ENCODE data around the gene CCDC17.

CCDC17 gene

GRCh38 chr1:45667321-45668111 is 43.7 kb upstream of the CCDC17 start:
- H3K4me2 ChIP-seq (ENCODE audit: low read length, poor library complexity, severe bottlenecking), result no peak overlapping the region
- H3K23ac ChIP-seq (ENCODE audit: low read length in 2 of 2), result no peak overlapping the region
- H2BK5ac ChIP-seq (ENCODE audit: low read depth, low read length, poor library complexity, severe bottlenecking), result no peak overlapping the region
- no peak overlapping the region for H4K91ac ChIP-seq (ENCODE audit: low read length)
- no peak overlapping the region for H3K4me3 ChIP-seq (ENCODE audit: insufficient read depth in 1 of 2, low read depth in 1 of 2, low read length in 2 of 2)
- H3K4ac ChIP-seq (ENCODE audit: low read depth in 1 of 2, low read length in 2 of 2), result no peak overlapping the region
- no peak overlapping the region for H3K9ac ChIP-seq (ENCODE audit: low read length)
- H4K8ac ChIP-seq (ENCODE audit: low read length), result no peak overlapping the region
- H3K27ac ChIP-seq (ENCODE audit: low read length, poor library complexity, severe bottlenecking), result no peak overlapping the region
- H3K14ac ChIP-seq (ENCODE audit: low read length in 2 of 2), result no peak overlapping the region
- no peaks in the 10 kb centered on the region for H3K79me1 ChIP-seq (replicated peaks; ENCODE audit: low read length, poor library complexity, severe bottlenecking)
- WGBS, result over 99% methylated on average over 6 of the region's 8 CpGs
- H2AK5ac ChIP-seq (ENCODE audit: low read length, severe bottlenecking), result no peak overlapping the region
- no peak overlapping the region for H2BK120ac ChIP-seq (ENCODE audit: low read depth, low read length)
- H2BK15ac ChIP-seq (ENCODE audit: low read depth, poor library complexity, severe bottlenecking), result no peak overlapping the region
- H2BK12ac ChIP-seq (ENCODE audit: low read length in 2 of 2), result no peak overlapping the region
- H3K27me3 ChIP-seq (ENCODE audit: control insufficient read depth in 1 of 2, insufficient read depth in 1 of 2, low read length in 2 of 2), result no peaks in the 10 kb centered on the region
- no peak overlapping the region for H3K18ac ChIP-seq (ENCODE audit: low read depth in 1 of 2, low read length in 2 of 2)
- H2AFZ ChIP-seq (ENCODE audit: low read depth, low read length), result no peak overlapping the region
- no peak for DNase-seq
- no peaks in the 10 kb centered on the region for H3K9me3 ChIP-seq (ENCODE audit: control insufficient read depth, low read length)
- peaks cover 4% of the 10 kb centered on the region for H3K4me1 ChIP-seq (ENCODE audit: control insufficient read depth, insufficient read depth, low read depth, low read length)
- peaks cover 5 to 9% of the 10 kb centered on the region in 2 experiments for H3K36me3 ChIP-seq (ENCODE audit: control insufficient read depth in 1 of 2, insufficient read depth in 2 of 2, low read depth in 1 of 2, low read length in 2 of 2)

DNA sequence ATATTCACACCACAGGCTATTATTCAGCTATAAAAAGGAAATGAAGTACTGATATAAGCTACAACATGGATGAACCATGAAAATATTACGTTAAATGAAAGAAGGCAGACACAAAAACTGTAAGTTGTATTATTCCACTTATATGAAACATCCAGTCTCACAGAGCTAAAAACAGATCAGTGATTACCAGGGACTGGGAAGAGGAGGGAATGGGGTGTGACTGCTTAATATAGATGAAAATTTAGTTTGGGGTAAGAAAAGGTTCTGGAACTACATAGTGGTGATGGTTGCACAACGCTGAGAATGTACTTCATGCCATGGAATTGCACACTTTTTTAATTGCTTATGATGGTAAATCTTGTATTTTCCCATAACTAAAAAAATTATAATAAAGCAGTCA is 43.0 kb upstream of the CCDC17 start:
- no peak overlapping the region for H2BK120ac ChIP-seq (ENCODE audit: low read depth, low read length)
- no peak overlapping the region for H3K4me2 ChIP-seq (ENCODE audit: low read length, poor library complexity, severe bottlenecking)
- H4K8ac ChIP-seq (ENCODE audit: low read length), result no peak overlapping the region
- WGBS, result no CpG with 5 or more reads among the region's 2 CpGs
- no peaks in the 10 kb centered on the region for H3K27me3 ChIP-seq (ENCODE audit: control insufficient read depth in 1 of 2, insufficient read depth in 1 of 2, low read length in 2 of 2)
- H3K27ac ChIP-seq (ENCODE audit: low read length, poor library complexity, severe bottlenecking), result no peak overlapping the region
- no peak overlapping the region for H2AK5ac ChIP-seq (ENCODE audit: low read length, severe bottlenecking)
- H3K4me3 ChIP-seq (ENCODE audit: insufficient read depth in 1 of 2, low read depth in 1 of 2, low read length in 2 of 2), result no peak overlapping the region
- peaks cover 4 to 9% of the 10 kb centered on the region in 2 experiments for H3K36me3 ChIP-seq (ENCODE audit: control insufficient read depth in 1 of 2, insufficient read depth in 2 of 2, low read depth in 1 of 2, low read length in 2 of 2)
- no peak overlapping the region for H3K23ac ChIP-seq (ENCODE audit: low read length in 2 of 2)
- H3K9me3 ChIP-seq (ENCODE audit: control insufficient read depth, low read length), result no peaks in the 10 kb centered on the region
- H2AFZ ChIP-seq (ENCODE audit: low read depth, low read length), result no peak overlapping the region
- no peak overlapping the region for H2BK5ac ChIP-seq (ENCODE audit: low read depth, low read length, poor library complexity, severe bottlenecking)
- DNase-seq, result no peak
- no peaks in the 10 kb centered on the region for H3K79me1 ChIP-seq (replicated peaks; ENCODE audit: low read length, poor library complexity, severe bottlenecking)
- no peak overlapping the region for H2BK12ac ChIP-seq (ENCODE audit: low read length in 2 of 2)
- H3K9ac ChIP-seq (ENCODE audit: low read length), result no peak overlapping the region
- no peak overlapping the region for H3K4ac ChIP-seq (ENCODE audit: low read depth in 1 of 2, low read length in 2 of 2)
- H3K18ac ChIP-seq (ENCODE audit: low read depth in 1 of 2, low read length in 2 of 2), result no peak overlapping the region
- H3K4me1 ChIP-seq (ENCODE audit: control insufficient read depth, insufficient read depth, low read depth, low read length), result peaks cover 4% of the 10 kb centered on the region
- H3K14ac ChIP-seq (ENCODE audit: low read length in 2 of 2), result no peak overlapping the region
- no peak overlapping the region for H4K91ac ChIP-seq (ENCODE audit: low read length)
- no peak overlapping the region for H2BK15ac ChIP-seq (ENCODE audit: low read depth, poor library complexity, severe bottlenecking)

GRCh38 chr1:45660336-45660735 is 36.5 kb upstream of the CCDC17 start:
- no peak overlapping the region for H2BK5ac ChIP-seq (ENCODE audit: low read depth, low read length, poor library complexity, severe bottlenecking)
- H3K79me1 ChIP-seq (replicated peaks; ENCODE audit: low read length, poor library complexity, severe bottlenecking), result peaks cover 22% of the 10 kb centered on the region
- 92% methylated on average over 1 of the region's 2 CpGs for WGBS
- H2AFZ ChIP-seq (ENCODE audit: low read depth, low read length), result no peak overlapping the region
- H3K18ac ChIP-seq (ENCODE audit: low read depth in 1 of 2, low read length in 2 of 2), result no peak overlapping the region
- no peak overlapping the region for H3K4ac ChIP-seq (ENCODE audit: low read depth in 1 of 2, low read length in 2 of 2)
- peaks cover 35 to 64% of the 10 kb centered on the region in 2 experiments for H3K36me3 ChIP-seq (ENCODE audit: control insufficient read depth in 1 of 2, insufficient read depth in 2 of 2, low read depth in 1 of 2, low read length in 2 of 2)
- H3K14ac ChIP-seq (ENCODE audit: low read length in 2 of 2), result no peak overlapping the region
- no peaks in the 10 kb centered on the region for H3K4me1 ChIP-seq (ENCODE audit: control insufficient read depth, insufficient read depth, low read depth, low read length)
- H2BK120ac ChIP-seq (ENCODE audit: low read depth, low read length), result no peak overlapping the region
- H3K23ac ChIP-seq (ENCODE audit: low read length in 2 of 2), result no peak overlapping the region
- no peaks in the 10 kb centered on the region for H3K27me3 ChIP-seq (ENCODE audit: control insufficient read depth in 1 of 2, insufficient read depth in 1 of 2, low read length in 2 of 2)
- H2BK15ac ChIP-seq (ENCODE audit: low read depth, poor library complexity, severe bottlenecking), result no peak overlapping the region
- no peak overlapping the region for H4K91ac ChIP-seq (ENCODE audit: low read length)
- no peak for DNase-seq
- H2BK12ac ChIP-seq (ENCODE audit: low read length in 2 of 2), result no peak overlapping the region
- H3K4me2 ChIP-seq (ENCODE audit: low read length, poor library complexity, severe bottlenecking), result no peak overlapping the region
- no peak overlapping the region for H3K9ac ChIP-seq (ENCODE audit: low read length)
- no peak overlapping the region for H3K4me3 ChIP-seq (ENCODE audit: insufficient read depth in 1 of 2, low read depth in 1 of 2, low read length in 2 of 2)
- no peaks in the 10 kb centered on the region for H3K9me3 ChIP-seq (ENCODE audit: control insufficient read depth, low read length)
- H2AK5ac ChIP-seq (ENCODE audit: low read length, severe bottlenecking), result no peak overlapping the region
- H3K27ac ChIP-seq (ENCODE audit: low read length, poor library complexity, severe bottlenecking), result no peak overlapping the region
- no peak overlapping the region for H4K8ac ChIP-seq (ENCODE audit: low read length)

- Histone ChIP-seq H3K23ac (ENCODE audit: low read length in 2 of 2) (no peak overlapping the region), H3K9me3 (ENCODE audit: control insufficient read depth, low read length) (no peaks in the 10 kb centered on the region), H2BK5ac (ENCODE audit: low read depth, low read length, poor library complexity, severe bottlenecking) (no peak overlapping the region)
Observed at GRCh38 chr1:45659222-45659621, 35.4 kb upstream of the CCDC17 start.

More at GRCh38 chr1:45659222-45659621, 35.4 kb upstream of the CCDC17 start:
- H3K4ac ChIP-seq (ENCODE audit: low read depth in 1 of 2, low read length in 2 of 2), result no peak overlapping the region
- H3K4me3 ChIP-seq (ENCODE audit: insufficient read depth in 1 of 2, low read depth in 1 of 2, low read length in 2 of 2), result no peak overlapping the region
- H3K18ac ChIP-seq (ENCODE audit: low read depth in 1 of 2, low read length in 2 of 2), result no peak overlapping the region
- peaks cover 28% of the 10 kb centered on the region for H3K79me1 ChIP-seq (replicated peaks; ENCODE audit: low read length, poor library complexity, severe bottlenecking)
- H3K4me2 ChIP-seq (ENCODE audit: low read length, poor library complexity, severe bottlenecking), result no peak overlapping the region
- H3K9ac ChIP-seq (ENCODE audit: low read length), result no peak overlapping the region
- DNase-seq, result no peak
- no peak overlapping the region for H2AFZ ChIP-seq (ENCODE audit: low read depth, low read length)
- H2BK15ac ChIP-seq (ENCODE audit: low read depth, poor library complexity, severe bottlenecking), result no peak overlapping the region
- no peak overlapping the region for H2BK12ac ChIP-seq (ENCODE audit: low read length in 2 of 2)
- H2BK120ac ChIP-seq (ENCODE audit: low read depth, low read length), result no peak overlapping the region
- 100% methylated on average over 1 of the region's 2 CpGs for WGBS
- no peak overlapping the region for H4K91ac ChIP-seq (ENCODE audit: low read length)
- H2AK5ac ChIP-seq (ENCODE audit: low read length, severe bottlenecking), result no peak overlapping the region
- H3K36me3 ChIP-seq (ENCODE audit: control insufficient read depth in 1 of 2, insufficient read depth in 2 of 2, low read depth in 1 of 2, low read length in 2 of 2), result peaks cover 36 to 75% of the 10 kb centered on the region in 2 experiments
- H3K14ac ChIP-seq (ENCODE audit: low read length in 2 of 2), result no peak overlapping the region
- no peak overlapping the region for H3K27ac ChIP-seq (ENCODE audit: low read length, poor library complexity, severe bottlenecking)
- no peak overlapping the region for H4K8ac ChIP-seq (ENCODE audit: low read length)
- H3K4me1 ChIP-seq (ENCODE audit: control insufficient read depth, insufficient read depth, low read depth, low read length), result no peaks in the 10 kb centered on the region
- no peaks in the 10 kb centered on the region for H3K27me3 ChIP-seq (ENCODE audit: control insufficient read depth in 1 of 2, insufficient read depth in 1 of 2, low read length in 2 of 2)
